GM18909 (cell line): Measurements from ENCODE around the gene OXNAD1.

Experiments
- ATAC-seq: cut with Tn5 transposase; IDR thresholded peaks from one replicate; pipeline ENCODE4 v1.9.1; 2021; ENCODE audit warnings: mild to moderate bottlenecking; ENCODE audit not compliant: unreplicated experiment, poor library complexity

The OXNAD1 gene

GRCh38 chr3:16272588-16272987 lies 7.6 kb downstream of the OXNAD1 start:
- ATAC-seq = no peak

- no peak for ATAC-seq
These were observed 8.9 kb downstream of the OXNAD1 start for GRCh38 chr3:16273867-16274266.

GRCh38 chr3:16277471-16277870 lies 12.5 kb downstream of the OXNAD1 start:
- no peak for ATAC-seq

GRCh38 chr3:16279010-16279801 lies 14.2 kb downstream of the OXNAD1 start:
- no peak for ATAC-seq

GRCh38 chr3:16280671-16281070 lies 15.7 kb downstream of the OXNAD1 start:
- no peak for ATAC-seq

GRCh38 chr3:16284633-16285032 lies 19.6 kb downstream of the OXNAD1 start:
- no peak for ATAC-seq

GRCh38 chr3:16286161-16286560 lies 21.1 kb downstream of the OXNAD1 start:
- ATAC-seq = peak; percentile 66

- no peak for ATAC-seq
These were observed 21.9 kb downstream of the OXNAD1 start for GRCh38 chr3:16286751-16287543.

- no peak for ATAC-seq
These were observed 23.7 kb downstream of the OXNAD1 start for GRCh38 chr3:16288664-16289063.

- ATAC-seq = no peak
These were observed 24.3 kb downstream of the OXNAD1 start for GRCh38 chr3:16289144-16289889.

GRCh38 chr3:16290007-16290826 lies 25.2 kb downstream of the OXNAD1 start:
- peak; percentile 39 for ATAC-seq

- peak; percentile 41 for ATAC-seq
These were observed 25.8 kb downstream of the OXNAD1 start for GRCh38 chr3:16290827-16291196.

- ATAC-seq = no peak
These were observed 29.8 kb downstream of the OXNAD1 start for GRCh38 chr3:16294844-16295243.

GRCh38 chr3:16295298-16295890 lies 30.4 kb downstream of the OXNAD1 start:
- no peak for ATAC-seq

- ATAC-seq = no peak
These were observed 33.2 kb downstream of the OXNAD1 start for GRCh38 chr3:16297997-16298885.

GRCh38 chr3:16298891-16299290 lies 33.9 kb downstream of the OXNAD1 start:
- ATAC-seq = no peak

GRCh38 chr3:16299746-16300145 lies 34.7 kb downstream of the OXNAD1 start:
- no peak for ATAC-seq

GRCh38 chr3:16300307-16300706 lies 35.3 kb downstream of the OXNAD1 start:
- no peak for ATAC-seq

- ATAC-seq = peak; percentile 81
These were observed 35.9 kb downstream of the OXNAD1 start for GRCh38 chr3:16300881-16301359.
